Nephron progenitor cell (in vitro differentiated cells): ENCODE data around the gene SEMA3F.
A peak's percentile ranks its signal among the peaks of the same experiment; 100 is the strongest.

Experiments used
- DNase-seq: peaks from one replicate; pipeline ENCODE4 v3.0.0; 2021
- H3K27ac Mint-ChIP-seq: 2 replicates; pipeline ENCODE4 v1.8.0; 2021; ENCODE audit warnings: mild to moderate bottlenecking, moderate library complexity, mixed read lengths
- H3K27me3 Mint-ChIP-seq: 2 replicates; pipeline ENCODE4 v1.8.0; 2021; ENCODE audit warnings: mild to moderate bottlenecking, low read depth, mixed read lengths; ENCODE audit not compliant: poor library complexity
- H3K36me3 Mint-ChIP-seq: 2 replicates; pipeline ENCODE4 v1.8.0; 2021; ENCODE audit warnings: low read depth, mixed read lengths
- H3K4me1 Mint-ChIP-seq: 2 replicates; pipeline ENCODE4 v1.8.0; 2021; ENCODE audit warnings: mixed read lengths
- H3K4me3 Mint-ChIP-seq: 2 replicates; pipeline ENCODE4 v1.8.0; 2021; ENCODE audit warnings: mild to moderate bottlenecking, moderate library complexity, mixed read lengths
- H3K9me3 Mint-ChIP-seq: 2 replicates; pipeline ENCODE4 v1.8.0; 2021; ENCODE audit warnings: mild to moderate bottlenecking, moderate library complexity, mixed read lengths
- CTCF ChIP-seq: fragments of 200-600 bp; sonication (generic); IDR thresholded peaks from 2 replicates; pipeline ENCODE4 v1.5.0; 2021; ENCODE audit warnings: antibody characterized with exemption

SEMA3F gene

GRCh38 chr3:50168388-50168787, 13.3 kb downstream of the SEMA3F start:
- Mint-ChIP-seq H3K4me1 (peaks cover 85% of the 10 kb centered on the region), H3K27ac (peak overlapping the region; percentile 100), H3K4me3 (peak overlapping the region; percentile 67), H3K27me3 (no peaks in the 10 kb centered on the region), H3K36me3 (peaks cover 11% of the 10 kb centered on the region), H3K9me3 (no peaks in the 10 kb centered on the region)
- DNase-seq, result no peak
- TF ChIP-seq CTCF, result no peak

- DNase-seq, result no peak
- Mint-ChIP-seq H3K4me3 (no peak overlapping the region), H3K4me1 (peaks cover 84% of the 10 kb centered on the region), H3K27ac (peak overlapping the region; percentile 100), H3K9me3 (no peaks in the 10 kb centered on the region), H3K27me3 (no peaks in the 10 kb centered on the region), H3K36me3 (peaks cover 15% of the 10 kb centered on the region)
- TF ChIP-seq CTCF, result no peak
Observed at GRCh38 chr3:50168791-50169190, 13.7 kb downstream of the SEMA3F start.

GRCh38 chr3:50169232-50169832, 14.2 kb downstream of the SEMA3F start:
- peaks cover 12% of the 10 kb centered on the region for H3K36me3 Mint-ChIP-seq
- no peak for TF ChIP-seq CTCF
- H3K4me3 Mint-ChIP-seq, result peak overlapping the region; percentile 28
- no peak for DNase-seq
- H3K9me3 Mint-ChIP-seq, result no peaks in the 10 kb centered on the region
- no peaks in the 10 kb centered on the region for H3K27me3 Mint-ChIP-seq
- peak overlapping the region; percentile 100 for H3K27ac Mint-ChIP-seq
- peaks cover 80% of the 10 kb centered on the region for H3K4me1 Mint-ChIP-seq

GRCh38 chr3:50169858-50170257, 14.7 kb downstream of the SEMA3F start:
- H3K9me3 Mint-ChIP-seq, result no peaks in the 10 kb centered on the region
- peak overlapping the region; percentile 69 for H3K27ac Mint-ChIP-seq
- peaks cover 75% of the 10 kb centered on the region for H3K4me1 Mint-ChIP-seq

GRCh38 chr3:50170689-50171088, 15.6 kb downstream of the SEMA3F start:
- DNase-seq, result no peak
- peaks cover 67% of the 10 kb centered on the region for H3K4me1 Mint-ChIP-seq
- no peak overlapping the region for H3K27ac Mint-ChIP-seq
- H3K4me3 Mint-ChIP-seq, result peak overlapping the region; percentile 47
- peaks cover 10% of the 10 kb centered on the region for H3K36me3 Mint-ChIP-seq
- no peak for TF ChIP-seq CTCF
- H3K9me3 Mint-ChIP-seq, result no peaks in the 10 kb centered on the region
- peaks cover under 1% of the 10 kb centered on the region for H3K27me3 Mint-ChIP-seq

More at GRCh38 chr3:50169858-50170257, 14.7 kb downstream of the SEMA3F start:
- Mint-ChIP-seq H3K4me3 (peak overlapping the region; percentile 47), H3K36me3 (peaks cover 7% of the 10 kb centered on the region), H3K27me3 (no peaks in the 10 kb centered on the region)
- DNase-seq, result no peak
- TF ChIP-seq CTCF, result no peak
